HepG2 (cell line): Measurements from ENCODE around the gene NAGS. TPM values are rescaled to one million over a fixed set of nuclear protein-coding genes. Genes with fewer than 3 reads are reported as not detected.
A peak's percentile ranks its signal among the peaks of the same experiment; 100 is the strongest.

Experiments used
- ATF4 ChIP-seq, 2 experiments: fragments of 450-650 bp in 1 of 2; sonication (generic) in 1 of 2; formaldehyde crosslinking; IDR thresholded peaks; 2 replicates each; pipeline versions ENCODE4 v1.5.0 to v1.8.0; 2020 to 2022; ENCODE audit warnings: mild to moderate bottlenecking in 1 of 2, missing genetic modification reagents in 1 of 2
- DNMT1 ChIP-seq: sonication (generic); formaldehyde crosslinking; IDR thresholded peaks from 2 replicates; pipeline ENCODE4 v1.5.1; 2020; ENCODE audit warnings: mild to moderate bottlenecking, missing genetic modification reagents
- ETV5 ChIP-seq: IDR thresholded peaks from 2 replicates; pipeline ENCODE4 v1.6.1; 2018; ENCODE audit warnings: missing biosample characterization, missing genetic modification reagents, inconsistent platforms, borderline replicate concordance
- HNF4A ChIP-seq: sonication (generic); formaldehyde crosslinking; IDR thresholded peaks from 2 replicates; pipeline ENCODE4 v1.4.0; 2020; ENCODE audit warnings: missing genetic modification reagents
- KDM4B ChIP-seq: sonication (generic); formaldehyde crosslinking; IDR thresholded peaks from 2 replicates; pipeline ENCODE4 v1.4.0; 2020; ENCODE audit warnings: missing genetic modification reagents
- KDM6A ChIP-seq: IDR thresholded peaks from 2 replicates; pipeline ENCODE4 v1.6.1; 2016; ENCODE audit warnings: low read depth
- MAZ ChIP-seq, 2 experiments: sonication (generic) in 1 of 2; formaldehyde crosslinking in 1 of 2; IDR thresholded peaks; 2 replicates each; pipeline versions ENCODE4 v1.5.0 to v1.6.1; 2012 to 2020; ENCODE audit warnings: low read depth in 2 of 2, mild to moderate bottlenecking in 2 of 2, borderline replicate concordance in 1 of 2, improper control_type of control experiment in 1 of 2, low read length in 1 of 2, missing genetic modification reagents in 1 of 2, moderate library complexity in 1 of 2
- NFE2L1 ChIP-seq: sonication (generic); formaldehyde crosslinking; IDR thresholded peaks from 2 replicates; pipeline ENCODE4 v1.4.0; 2020; ENCODE audit warnings: missing genetic modification reagents, mild to moderate bottlenecking, borderline replicate concordance
- PAWR ChIP-seq: sonication (generic); formaldehyde crosslinking; IDR thresholded peaks from 2 replicates; pipeline ENCODE4 v1.4.0; 2020; ENCODE audit warnings: missing genetic modification reagents, mild to moderate bottlenecking, borderline replicate concordance
- PHF8 ChIP-seq: sonication (generic); formaldehyde crosslinking; IDR thresholded peaks from 2 replicates; pipeline ENCODE4 v1.5.0; 2020; ENCODE audit warnings: missing genetic modification reagents
- RXRB ChIP-seq: IDR thresholded peaks from 2 replicates; pipeline ENCODE4 v1.6.1; 2016; ENCODE audit warnings: borderline replicate concordance, missing genetic modification reagents, missing compliant biosample characterization
- SRY ChIP-seq: sonication (generic); formaldehyde crosslinking; IDR thresholded peaks from 2 replicates; pipeline ENCODE4 v1.8.0; 2022; ENCODE audit warnings: mild to moderate bottlenecking, missing genetic modification reagents
- TEAD3 ChIP-seq: optimal IDR thresholded peaks from 2 replicates; pipeline ENCODE3; 2016; ENCODE audit warnings: borderline replicate concordance
- THRA ChIP-seq: sonication (generic); formaldehyde crosslinking; IDR thresholded peaks from 2 replicates; pipeline ENCODE4 v1.4.0; 2020; ENCODE audit warnings: missing genetic modification reagents, borderline replicate concordance
- TRIM24 ChIP-seq: sonication (generic); formaldehyde crosslinking; IDR thresholded peaks from 2 replicates; pipeline ENCODE4 v1.8.0; 2022; ENCODE audit warnings: mild to moderate bottlenecking, missing genetic modification reagents
- UBTF ChIP-seq: sonication (generic); formaldehyde crosslinking; IDR thresholded peaks from 2 replicates; pipeline ENCODE4 v1.4.0; 2020; ENCODE audit warnings: mild to moderate bottlenecking, missing genetic modification reagents
- ZBTB10 ChIP-seq: sonication (generic); formaldehyde crosslinking; IDR thresholded peaks from 2 replicates; pipeline ENCODE4 v1.4.0; 2020; ENCODE audit warnings: missing genetic modification reagents, borderline replicate concordance
- ZNF33A ChIP-seq: sonication (generic); formaldehyde crosslinking; IDR thresholded peaks from 2 replicates; pipeline ENCODE4 v1.5.1; 2020; ENCODE audit warnings: missing genetic modification reagents, mild to moderate bottlenecking, moderate library complexity, borderline replicate concordance
- ZNF44 ChIP-seq: sonication (generic); formaldehyde crosslinking; IDR thresholded peaks from 2 replicates; pipeline ENCODE4 v1.5.1; 2020; ENCODE audit warnings: mild to moderate bottlenecking, missing genetic modification reagents
- ZNF543 ChIP-seq: sonication (generic); formaldehyde crosslinking; IDR thresholded peaks from 2 replicates; pipeline ENCODE4 v1.4.0; 2020; ENCODE audit warnings: mild to moderate bottlenecking, missing genetic modification reagents
- ZNF546 ChIP-seq: sonication (generic); formaldehyde crosslinking; conservative IDR thresholded peaks from 2 replicates; pipeline ENCODE4 v1.8.1; 2023; ENCODE audit warnings: mild to moderate bottlenecking, missing genetic modification reagents
- ZNF644 ChIP-seq: IDR thresholded peaks from 2 replicates; pipeline ENCODE4 v1.6.1; 2016; ENCODE audit warnings: low read depth
- ZNF746 ChIP-seq: sonication (generic); formaldehyde crosslinking; IDR thresholded peaks from 2 replicates; pipeline ENCODE4 v1.8.0; 2022; ENCODE audit warnings: mild to moderate bottlenecking, missing genetic modification reagents
- polyA plus RNA-seq, 8 experiments: library from polyadenylated mRNA; depleted of rRNA in 3 of 8; stranded (reverse) in 7 of 8; unstranded in 1 of 8; fragments of >200 nt; fragmentation: Illumina TruSeq in 4 of 8; extraction: Trizol in 4 of 8; gene quantifications; 2 replicates each; pipeline versions ENCODE4 v1.2.1 to v1.2.3, GENCODE V29; 2011 to 2016; ENCODE audit warnings: low read depth in 4 of 8, missing spikeins in 1 of 8, mixed read lengths in 1 of 8; ENCODE audit not compliant: insufficient read depth in 1 of 8
- total RNA-seq, 5 experiments: library from RNA; depleted of rRNA; stranded (reverse); fragments of >200 nt; fragmentation: Illumina TruSeq; extraction: Trizol; gene quantifications; 2 replicates each; pipeline ENCODE4 v1.2.3, GENCODE V29; 2016; ENCODE audit warnings: low read depth in 1 of 5

Gene NAGS
- total and polyA plus RNA-seq, 2 of the 13 experiments (the other 11 are each of a cell fraction or from before 2014, with no cell fraction given), result 4.3 to 5.1 TPM

GRCh38 chr17:44001461-44001920 lies 2.9 kb upstream of the NAGS start (continued):
- TF ChIP-seq THRA, result no peak
- no peak for TF ChIP-seq NFE2L1 (CRISPR knock-in tag)
- 0 out of 2 replicates have a peak, but pooled peaks have one; percentile 5 for TF ChIP-seq ZBTB10 (CRISPR knock-in tag)
- TF ChIP-seq UBTF, result peak; percentile 39
- TF ChIP-seq TEAD3, result peak; percentile 63
- peak; percentile 18; the same call in 1 of the 2 replicates for TF ChIP-seq ETV5 (CRISPR knock-in tag)
- TF ChIP-seq SRY, result peak; percentile 51; the same call in 1 of the 2 replicates
- TF ChIP-seq ZNF44 (CRISPR knock-in tag), result no peak
- no peak for TF ChIP-seq DNMT1 (CRISPR knock-in tag)
- TF ChIP-seq ATF4 (CRISPR knock-in tag; IDR thresholded peaks at IDR 0.05), result peak in 1 of 2 experiments; percentile 85; a peak in 2 of 4 replicates
- peak; percentile 34; the same call in 1 of the 2 replicates for TF ChIP-seq ZNF644
- TF ChIP-seq HNF4A (CRISPR knock-in tag), result 0 out of 2 replicates have a peak, but pooled peaks have one; percentile 19
- no peak for TF ChIP-seq PAWR (CRISPR knock-in tag)
- peak; percentile 50; the same call in 1 of the 2 replicates for TF ChIP-seq ZNF746
- TF ChIP-seq TRIM24, result no peak
- TF ChIP-seq ZNF546 (CRISPR knock-in tag), result peak; percentile 28; the same call in 1 of the 2 replicates
- peak; percentile 85 for TF ChIP-seq RXRB (CRISPR knock-in tag)
- no peak for TF ChIP-seq PHF8 (CRISPR knock-in tag)
- peak; percentile 23; the same call in 1 of the 2 replicates for TF ChIP-seq KDM4B
- TF ChIP-seq MAZ (IDR thresholded peaks at IDR 0.05; ENCODE audit: borderline replicate concordance, low read depth, low read length), result peak; percentile 36; the same call in 1 of the 2 replicates
- 0 out of 2 replicates have a peak, but pooled peaks have one; percentile 58 for TF ChIP-seq MAZ (CRISPR knock-in tag; IDR thresholded peaks at IDR 0.05; ENCODE audit: low read depth)
- TF ChIP-seq ZNF543 (CRISPR knock-in tag), result no peak
- TF ChIP-seq KDM6A (CRISPR knock-in tag), result peak; percentile 8; the same call in 1 of the 2 replicates
- 0 out of 2 replicates have a peak, but pooled peaks have one; percentile 46 for TF ChIP-seq ZNF33A (CRISPR knock-in tag)
